Esophagus muscularis mucosa (tissue), 4 donors: ENCODE measurements around the gene CASS4.
"Not testable (repeated sequence)": the region's sequence is repeated elsewhere in the genome, so short reads cannot be mapped to it uniquely, and the experiment has no call there.

Source experiments
- CTCF ChIP-seq, 3 experiments: fragments of 200-600 bp in 2 of 3; fragments of 450-650 bp in 1 of 3; sonication (generic) in 2 of 3; IDR thresholded peaks; one replicate each; pipeline ENCODE4 v1.5.1; 2017 to 2019; ENCODE audit warnings: antibody characterized with exemption in 3 of 3, mild to moderate bottlenecking in 2 of 3, moderate library complexity in 1 of 3
- EP300 ChIP-seq: sonication (generic); formaldehyde crosslinking; IDR thresholded peaks from one replicate; pipeline ENCODE4 v1.6.1; 2017; ENCODE audit warnings: antibody characterized with exemption
- POLR2A ChIP-seq: fragments of 450-650 bp; IDR thresholded peaks from one replicate; pipeline ENCODE4 v1.6.1; 2017; ENCODE audit warnings: antibody characterized with exemption, moderate library complexity, mild to moderate bottlenecking, low read depth
- POLR2AphosphoS5 ChIP-seq, 2 donors: sonication (generic); formaldehyde crosslinking; IDR thresholded peaks; one replicate each; pipeline ENCODE4 v1.6.1; 2017; ENCODE audit warnings: antibody characterized with exemption in 2 of 2

- not testable (repeated sequence) for TF ChIP-seq CTCF (IDR thresholded peaks at IDR 0.05); POLR2AphosphoS5 (IDR thresholded peaks at IDR 0.05); POLR2A; EP300
Measured at GRCh38 chr20:56411287-56411686, 773 bp upstream of the CASS4 start.
